Activated CD8-positive, alpha-beta T cell treated with anti-CD3 and anti-CD28 coated beads for 36 hours (primary cell): ENCODE data around the gene FMOD. TPM values are rescaled to one million over a fixed set of nuclear protein-coding genes. Genes with fewer than 3 reads are reported as not detected.

Source experiments
- ATAC-seq: fragments of 200-7000 bp; cut with Tn5 transposase; one replicate; pipeline ENCODE4 v1.10.0; 2021; ENCODE audit warnings: mild to moderate bottlenecking, moderate library complexity
- CTCF ChIA-PET: fragments of 350-600 bp; sonication (Branson Sonifier 250); formaldehyde crosslinking; loops from one replicate; lab custom pipeline; 2021; ENCODE audit warnings: antibody characterized with exemption; lab: Charles Lee
- POLR2A ChIA-PET: fragments of 350-600 bp; sonication (Branson Sonifier 250); formaldehyde crosslinking; loops from one replicate; lab custom pipeline; 2021; ENCODE audit warnings: antibody characterized with exemption; lab: Charles Lee
- DNase-seq: peaks from one replicate; pipeline ENCODE4 v3.0.0-alpha.2; 2020
- H3K27ac Mint-ChIP-seq: one replicate; pipeline ENCODE4 v1.8.0; 2021; ENCODE audit warnings: mild to moderate bottlenecking, mixed read lengths
- H3K27me3 Mint-ChIP-seq: one replicate; pipeline ENCODE4 v1.8.0; 2021; ENCODE audit warnings: mixed read lengths
- H3K36me3 Mint-ChIP-seq: one replicate; pipeline ENCODE4 v1.8.0; 2021; ENCODE audit warnings: low read depth, mixed read lengths
- H3K4me1 Mint-ChIP-seq: one replicate; pipeline ENCODE4 v1.8.0; 2021; ENCODE audit warnings: low read depth, mixed read lengths
- H3K4me3 Mint-ChIP-seq: one replicate; pipeline ENCODE4 v1.8.0; 2021; ENCODE audit warnings: mild to moderate bottlenecking, moderate library complexity, mixed read lengths
- H3K9me3 Mint-ChIP-seq: one replicate; pipeline ENCODE4 v1.8.0; 2021; ENCODE audit warnings: mixed read lengths
- CTCF ChIP-seq: fragments of 200-600 bp; IDR thresholded peaks from one replicate; pipeline ENCODE4 v1.8.0; 2022; ENCODE audit warnings: antibody characterized with exemption, mild to moderate bottlenecking
- intact Hi-C: fragments of 100-400 bp; cut with micrococcal nuclease; formaldehyde crosslinking; loops from one replicate; pipeline ENCODE4 v1.10.0; 2022
- total RNA-seq, 2 experiments: library from RNA; stranded (reverse); gene quantifications; one replicate each; pipeline ENCODE4 v1.2.3, GENCODE V29; 2021

Gene FMOD
- total RNA-seq, 2 experiments from 2014 or later = 1.4 to 2.4 TPM

DNA sequence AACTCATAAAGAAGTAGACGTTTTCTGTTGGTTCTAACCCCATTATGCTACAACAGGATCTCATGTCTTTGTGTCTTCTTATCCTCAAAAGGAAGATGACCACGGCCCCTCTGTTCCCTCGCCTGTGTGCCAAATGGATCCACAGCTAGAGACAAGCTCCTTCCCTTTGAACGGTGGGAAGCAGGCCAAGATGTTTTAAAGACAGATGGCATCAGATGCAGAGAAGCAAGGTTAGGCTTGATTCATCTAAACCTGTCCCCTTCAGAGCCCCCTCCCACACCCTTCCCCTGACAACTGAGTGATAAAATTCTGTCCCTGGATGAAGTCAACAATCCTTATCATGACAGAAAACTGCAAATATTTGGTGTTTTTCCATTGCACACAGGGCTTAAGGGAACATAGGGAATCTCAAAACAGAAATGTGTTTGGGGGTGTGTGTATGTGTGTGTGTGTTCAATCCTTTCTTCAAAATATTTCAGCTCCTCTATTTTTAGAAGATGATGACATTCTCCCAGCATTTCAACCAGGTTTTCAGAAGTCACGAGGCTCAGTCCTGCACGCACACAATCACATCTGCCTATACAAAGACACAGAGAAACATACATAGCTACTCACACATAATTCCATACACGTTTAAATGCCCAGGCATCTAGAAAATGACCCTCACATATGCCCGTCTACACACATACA, 27.8 kb upstream of the FMOD start:
- TF ChIP-seq CTCF = no peak
- no peak for ATAC-seq
- Mint-ChIP-seq H3K4me3 (no peak overlapping the region), H3K36me3 (no peaks in the 10 kb centered on the region), H3K27me3 (peaks cover 4% of the 10 kb centered on the region), H3K4me1 (no peaks in the 10 kb centered on the region), H3K27ac (no peak overlapping the region), H3K9me3 (no peaks in the 10 kb centered on the region)
- ChIA-PET CTCF (no interaction called here), POLR2A (no interaction called here)
- intact Hi-C loops = no loop called here
- DNase-seq = no peak

GRCh38 chr1:203373991-203374390, 23.1 kb upstream of the FMOD start:
- Mint-ChIP-seq H3K9me3 (no peaks in the 10 kb centered on the region), H3K27me3 (peaks cover 3% of the 10 kb centered on the region), H3K4me1 (no peaks in the 10 kb centered on the region), H3K27ac (no peak overlapping the region), H3K4me3 (no peak overlapping the region), H3K36me3 (no peaks in the 10 kb centered on the region)
- TF ChIP-seq CTCF = no peak
- no peak for ATAC-seq
- intact Hi-C loops = no loop called here
- DNase-seq = no peak
- CTCF ChIA-PET = interaction anchor here (0.7 to 1.3 kb wide), 5 partner anchors 22 to 114 kb away, joined by 3 to 6 read pairs (median 3); partner anchors contain the start of gene FMOD
- POLR2A ChIA-PET = no interaction called here

- no peaks in the 10 kb centered on the region for H3K36me3 Mint-ChIP-seq
- ChIA-PET POLR2A (no interaction called here), CTCF (no interaction called here)
- no peaks in the 10 kb centered on the region for H3K4me1 Mint-ChIP-seq
- DNase-seq = no peak
- intact Hi-C loops = no loop called here
- H3K4me3 Mint-ChIP-seq = no peak overlapping the region
- H3K27ac Mint-ChIP-seq = no peak overlapping the region
- no peak for ATAC-seq
- TF ChIP-seq CTCF = no peak
- H3K27me3 Mint-ChIP-seq = peaks cover 1% of the 10 kb centered on the region
- no peaks in the 10 kb centered on the region for H3K9me3 Mint-ChIP-seq
These were observed 22.1 kb upstream of the FMOD start for GRCh38 chr1:203373002-203373401.

DNA sequence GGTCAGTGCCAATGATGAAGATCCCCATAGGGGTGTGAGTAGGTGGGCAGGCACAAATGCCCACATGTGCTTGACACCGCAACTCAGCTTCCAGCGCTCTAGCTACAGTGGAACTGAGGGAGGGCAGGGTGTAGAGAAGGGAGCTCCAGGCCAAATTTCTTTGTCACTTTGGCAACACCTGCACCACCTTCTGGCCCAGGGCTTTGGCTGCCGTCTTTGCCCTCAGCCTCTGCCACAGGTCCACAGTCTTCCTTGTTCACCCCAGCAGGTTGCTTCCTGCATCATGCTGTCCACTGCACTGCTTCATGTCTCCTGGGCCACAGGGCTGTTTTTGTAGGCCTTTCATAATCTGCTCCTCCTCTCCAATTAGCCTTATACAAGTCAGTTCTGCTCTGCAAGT, 20.4 kb upstream of the FMOD start:
- Mint-ChIP-seq H3K27me3 (peaks cover 1% of the 10 kb centered on the region), H3K4me1 (no peaks in the 10 kb centered on the region), H3K4me3 (no peak overlapping the region), H3K27ac (no peak overlapping the region), H3K36me3 (no peaks in the 10 kb centered on the region), H3K9me3 (no peaks in the 10 kb centered on the region)
- ChIA-PET POLR2A (no interaction called here), CTCF (interaction anchor here (1.4 kb wide), 2 partner anchors 33 to 116 kb away, joined by 3 read pairs; no protein-coding TSS in a partner anchor)
- intact Hi-C loops = no loop called here
- ATAC-seq (no peak), DNase-seq (no peak)
- no peak for TF ChIP-seq CTCF

GRCh38 chr1:203369666-203370065, 18.7 kb upstream of the FMOD start:
- ATAC-seq (no peak), DNase-seq (no peak)
- no peak overlapping the region for H3K27ac Mint-ChIP-seq
- H3K4me1 Mint-ChIP-seq = no peaks in the 10 kb centered on the region
- no peaks in the 10 kb centered on the region for H3K9me3 Mint-ChIP-seq
- H3K4me3 Mint-ChIP-seq = no peak overlapping the region
- intact Hi-C loops = no loop called here
- POLR2A ChIA-PET = no interaction called here
- TF ChIP-seq CTCF = no peak
- H3K27me3 Mint-ChIP-seq = peaks cover 6% of the 10 kb centered on the region
- CTCF ChIA-PET = no interaction called here
- H3K36me3 Mint-ChIP-seq = no peaks in the 10 kb centered on the region
